HG02610 (cell line): Measurements from ENCODE around the gene UTP25.
A peak's percentile ranks its signal among the peaks of the same experiment; 100 is the strongest.

Experiments used
- ATAC-seq: cut with Tn5 transposase; IDR thresholded peaks from one replicate; pipeline ENCODE4 v1.9.1; 2021; ENCODE audit warnings: mild to moderate bottlenecking, moderate library complexity; ENCODE audit not compliant: unreplicated experiment

UTP25 gene

DNA sequence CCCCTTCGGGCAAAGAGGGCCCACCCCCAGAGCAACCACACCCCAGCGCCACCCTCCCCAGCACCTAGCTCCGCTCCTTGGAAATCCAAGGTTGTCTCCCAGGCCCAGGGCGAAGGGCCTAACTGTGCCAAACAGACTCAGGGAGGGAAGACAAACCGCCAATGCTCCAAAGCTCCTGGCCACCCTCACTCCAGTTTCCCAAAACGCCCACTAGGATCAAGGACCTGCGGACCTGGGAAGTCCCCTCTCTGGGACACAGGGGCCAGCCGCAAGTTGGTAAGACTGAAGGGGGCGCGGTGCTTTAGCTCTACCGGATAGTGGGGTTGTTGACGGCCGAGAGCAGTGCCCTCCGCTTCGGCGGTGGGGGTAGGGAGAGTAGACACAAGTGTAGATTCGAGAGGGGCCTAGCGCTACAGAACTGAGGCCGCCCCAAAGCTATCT is 22.4 kb upstream of the UTP25 start:
- ATAC-seq = no peak

DNA sequence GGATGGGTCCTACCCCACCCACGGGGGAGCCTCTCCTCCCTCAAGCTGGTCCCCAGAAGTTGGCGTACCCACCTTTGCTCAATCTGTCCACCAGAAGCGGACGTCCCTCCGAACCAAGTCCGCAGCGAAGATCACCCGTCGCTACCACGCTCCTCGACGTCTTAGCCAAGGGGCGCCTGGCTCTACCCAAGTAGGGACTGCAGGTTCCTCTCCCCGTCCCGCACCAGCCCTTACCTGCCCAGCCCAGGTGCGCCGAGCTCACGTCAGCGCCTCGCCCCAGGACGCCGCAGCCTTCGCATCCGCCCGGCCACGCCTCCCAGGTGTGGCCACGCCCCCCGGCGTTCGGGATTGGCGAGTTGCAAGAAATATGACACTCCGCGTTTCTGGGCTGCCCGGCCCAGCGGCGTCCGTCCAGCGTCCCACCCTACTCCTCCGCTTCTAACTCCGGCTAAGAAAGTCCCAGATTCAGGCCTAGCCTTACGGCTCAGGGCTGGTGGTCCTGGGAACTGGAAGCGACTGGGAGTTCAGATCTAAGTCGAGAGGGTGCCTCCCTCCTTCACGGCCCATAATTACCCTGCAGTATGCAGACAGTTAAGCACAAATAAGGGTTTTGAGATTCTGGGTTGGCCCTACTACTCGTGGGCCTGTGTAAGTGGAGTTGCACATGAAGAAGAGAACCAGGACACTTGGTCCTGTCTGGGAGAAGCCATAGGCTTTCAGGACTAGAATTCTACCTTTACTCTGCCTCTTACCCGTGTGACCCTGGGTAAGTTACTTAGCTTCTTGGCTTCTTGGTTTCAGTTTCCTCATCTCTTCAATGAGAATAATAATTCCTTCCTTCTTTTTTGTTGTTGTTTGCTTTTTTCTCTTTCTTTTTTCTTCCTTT is 21.7 kb upstream of the UTP25 start, which contains the start of gene IRF6:
TSS of gene IRF6 (minus strand) at position 268 of the 886 bp plus-strand sequence. CDS start 4,729 bp downstream, outside the sequence.
- peak; percentile 86 for ATAC-seq

DNA sequence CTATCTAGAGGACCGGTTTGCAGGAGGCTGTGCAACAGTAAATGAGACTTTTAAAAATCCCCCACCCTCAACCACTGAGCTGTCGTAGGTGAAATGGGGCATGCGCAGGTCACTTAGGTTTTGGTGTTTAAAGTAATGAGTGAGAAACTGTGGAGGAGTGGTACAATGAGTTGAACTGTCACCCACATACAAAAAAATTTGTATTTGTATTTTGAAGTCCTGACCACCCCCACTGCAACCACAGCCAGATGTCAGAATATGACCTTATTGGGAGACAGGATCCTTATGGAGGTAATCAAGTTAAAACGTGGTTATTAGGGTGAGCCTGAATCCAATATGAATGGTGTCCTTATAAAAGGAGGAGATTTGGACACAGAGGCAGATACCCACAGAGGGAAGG is 20.3 kb upstream of the UTP25 start:
- no peak for ATAC-seq

DNA sequence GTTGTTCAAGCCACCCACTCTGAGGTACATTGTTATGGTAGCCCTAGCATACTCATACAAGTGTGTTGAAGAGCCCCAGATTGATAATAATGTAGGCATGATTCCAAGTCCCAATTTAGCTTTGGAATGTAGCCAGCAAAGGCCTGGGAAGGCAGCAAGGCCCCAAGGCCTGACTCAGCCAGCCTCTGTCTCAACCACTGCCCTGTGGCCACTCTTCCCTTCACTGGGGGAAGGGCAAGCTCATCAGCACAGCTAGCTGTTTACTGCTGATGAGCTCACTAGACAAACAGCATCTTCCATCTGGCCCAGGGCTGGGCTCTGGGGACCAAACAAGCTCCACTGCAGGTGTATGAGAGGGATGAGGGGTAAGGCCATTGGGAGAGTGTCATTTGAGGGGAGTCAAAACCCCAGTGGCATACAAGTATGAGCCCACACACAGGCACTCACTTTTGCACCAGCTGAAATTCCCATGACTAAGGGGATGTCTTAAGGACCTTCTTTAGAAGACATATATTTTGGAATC is 19.7 kb upstream of the UTP25 start:
- no peak for ATAC-seq

DNA sequence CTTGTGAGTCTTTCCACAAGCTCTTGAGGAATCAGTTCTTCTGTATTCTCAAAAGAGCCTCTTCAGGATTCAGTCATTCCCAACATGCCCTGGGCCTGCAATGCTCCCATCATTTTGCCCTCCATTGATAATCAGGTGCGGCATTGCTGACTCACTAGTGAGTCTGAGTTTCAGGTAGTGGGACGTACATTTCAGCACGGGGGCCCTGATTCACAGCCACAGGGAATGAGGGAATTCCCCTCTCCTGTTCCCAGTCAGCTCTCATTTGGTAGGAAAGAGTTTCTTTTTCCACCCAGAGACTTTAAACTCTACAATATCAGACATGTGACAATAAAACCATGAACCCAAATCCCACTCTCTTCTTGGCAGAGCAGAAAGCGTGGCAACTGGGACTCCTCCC is 18.2 kb upstream of the UTP25 start:
- ATAC-seq = no peak

DNA sequence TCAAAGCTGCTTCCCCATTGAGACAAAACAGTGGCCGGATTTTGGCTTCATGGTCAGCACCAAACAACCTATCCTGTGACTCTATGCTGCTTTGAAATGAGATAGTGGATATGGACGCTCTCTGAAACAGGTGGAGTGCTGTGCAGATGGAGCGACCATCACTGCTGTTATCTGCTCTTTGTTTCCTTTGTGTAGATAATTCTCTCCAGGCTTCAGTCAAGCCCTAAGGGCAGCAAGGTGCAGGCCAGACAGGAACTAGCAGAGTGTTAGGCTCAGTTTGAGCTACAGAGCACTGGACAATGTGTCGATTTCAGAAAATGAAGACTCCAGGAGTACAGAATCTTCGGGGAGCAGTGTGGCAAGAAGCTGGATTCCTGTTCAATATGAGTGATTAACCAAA is 17.0 kb upstream of the UTP25 start:
- no peak for ATAC-seq

DNA sequence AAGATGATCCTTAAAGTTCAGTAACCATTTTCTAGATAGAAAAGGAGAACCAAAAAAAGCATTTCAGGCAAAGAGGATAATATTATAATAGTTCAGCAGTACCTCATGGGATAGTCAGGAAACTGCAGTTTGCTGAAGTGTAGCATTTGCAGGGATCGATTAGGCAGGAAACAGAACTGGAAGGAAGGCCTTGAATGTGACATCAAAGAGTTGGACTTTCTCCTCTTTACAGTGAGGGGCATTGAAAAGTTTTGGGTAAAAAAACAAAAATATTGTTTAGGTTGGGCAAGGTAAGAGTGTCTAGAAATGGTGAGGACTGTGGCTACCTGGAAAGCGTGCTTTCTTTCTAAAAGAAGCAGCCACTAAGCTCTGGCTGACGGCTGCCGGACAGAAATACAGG is 13.9 kb upstream of the UTP25 start:
- no peak for ATAC-seq

DNA sequence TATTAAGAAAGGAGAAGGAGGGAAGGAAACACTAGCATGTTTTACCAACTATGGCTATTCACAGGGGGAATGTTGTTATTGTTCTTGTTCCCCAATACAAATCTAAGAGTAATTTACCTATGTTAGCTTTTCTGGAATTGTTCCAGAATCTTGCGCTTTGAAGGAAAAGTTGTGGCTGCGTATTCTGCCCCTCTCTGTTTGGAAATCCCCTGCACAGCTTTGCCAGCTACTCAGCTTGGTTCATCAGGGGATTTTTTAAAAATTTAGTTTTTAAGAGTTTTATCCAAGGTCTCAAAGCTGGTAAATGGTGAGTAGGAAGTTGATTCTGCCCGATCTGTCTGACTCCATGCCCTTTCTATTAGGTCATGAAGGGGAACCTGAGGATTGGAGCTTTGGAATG is 12.3 kb upstream of the UTP25 start:
- ATAC-seq = no peak

DNA sequence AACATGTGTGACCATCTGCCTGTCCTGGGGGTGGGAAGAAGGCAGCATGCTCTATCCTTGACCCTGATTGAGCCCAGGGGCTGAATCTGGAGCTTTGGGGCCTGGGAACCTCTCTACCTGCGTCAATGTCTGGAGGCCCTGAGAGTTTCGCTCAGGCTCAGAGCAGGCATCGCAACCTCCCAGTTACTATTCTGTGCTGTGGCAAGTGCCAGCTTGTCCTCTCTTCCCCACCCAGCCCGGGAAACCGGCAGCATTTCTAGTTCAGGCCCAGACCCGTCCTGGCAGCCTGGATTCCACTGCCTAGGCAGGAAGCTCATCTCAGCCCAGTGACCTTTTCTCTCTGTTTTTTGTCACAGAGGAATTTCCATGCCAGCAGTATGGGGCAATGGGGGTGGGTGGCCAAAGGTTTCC is 11.8 kb upstream of the UTP25 start:
- ATAC-seq = no peak

DNA sequence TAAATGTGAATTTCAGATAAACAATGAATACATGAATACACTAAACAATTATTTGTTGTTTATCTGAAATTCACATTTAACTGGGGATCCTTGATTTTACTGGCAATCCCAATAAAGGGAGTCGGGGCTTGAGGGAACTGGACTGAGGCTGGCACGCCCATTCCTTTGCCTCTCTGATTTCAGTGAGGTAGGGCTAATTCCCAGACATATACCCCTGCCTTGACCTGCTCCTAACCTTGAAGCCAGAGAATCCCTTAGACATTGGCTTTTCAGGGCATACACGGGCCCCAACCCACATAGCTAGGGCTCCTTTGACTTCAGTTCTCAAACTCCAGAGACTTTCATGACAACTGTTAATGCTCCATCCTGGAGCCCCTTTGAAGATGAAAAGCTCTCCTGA is 10.8 kb upstream of the UTP25 start:
- ATAC-seq = no peak

DNA sequence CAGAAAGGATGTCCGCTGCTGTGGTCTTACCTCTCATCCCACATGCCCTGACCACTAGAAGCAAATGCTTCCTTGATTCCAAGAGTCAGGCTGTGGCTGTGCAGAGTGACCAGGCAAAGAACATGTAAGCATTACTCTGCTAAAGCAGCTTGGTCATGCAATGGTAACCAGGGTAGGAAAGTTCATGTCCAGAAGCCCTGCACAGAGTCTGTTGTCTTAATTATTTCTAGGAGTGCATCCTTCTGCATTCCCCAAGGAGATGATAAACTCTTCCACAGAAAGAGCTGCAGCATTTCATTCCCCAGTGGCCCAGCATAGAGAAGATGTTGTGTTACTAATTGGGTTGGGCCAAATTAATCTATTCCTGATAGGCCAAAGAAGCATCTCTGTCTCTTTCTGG is 10.1 kb upstream of the UTP25 start:
- ATAC-seq = no peak

DNA sequence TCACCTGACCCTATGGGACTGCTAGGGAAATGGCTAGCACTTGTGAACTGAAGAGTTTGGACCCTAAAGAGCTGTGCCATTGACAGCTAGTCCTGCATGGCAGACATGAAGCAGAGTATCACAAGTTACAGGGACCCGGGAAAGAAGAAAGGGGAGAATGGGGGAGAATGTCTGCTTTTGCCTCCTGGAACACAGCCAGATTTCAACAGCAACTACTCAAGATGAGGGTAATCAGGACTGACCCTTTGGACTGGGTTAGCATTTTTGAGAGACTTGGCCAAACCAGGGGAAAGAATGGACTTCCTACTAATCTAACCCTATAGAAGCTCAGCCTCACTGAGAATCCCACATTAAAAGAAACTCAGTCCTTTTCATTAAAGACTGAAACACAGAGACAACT is 8.7 kb upstream of the UTP25 start:
- ATAC-seq = no peak

DNA sequence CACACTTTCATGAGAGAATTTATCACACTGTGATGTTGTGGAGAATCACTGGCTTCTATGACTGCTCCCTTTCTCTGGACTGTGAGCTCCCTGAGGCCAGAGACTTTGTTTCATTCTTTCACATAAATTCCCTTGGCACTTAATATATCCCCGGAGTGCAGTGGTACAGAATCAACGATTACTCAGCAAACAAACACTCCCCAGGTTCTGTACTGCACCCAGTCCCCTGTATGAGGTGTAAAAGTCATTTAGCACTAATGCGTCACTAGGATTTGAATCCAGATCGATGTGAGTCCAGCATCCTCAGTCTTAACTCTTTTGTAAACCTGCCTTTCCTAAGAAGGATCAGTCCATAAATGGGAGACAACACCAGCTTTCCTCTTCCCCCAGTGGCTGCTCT is 6.8 kb upstream of the UTP25 start:
- ATAC-seq = no peak

DNA sequence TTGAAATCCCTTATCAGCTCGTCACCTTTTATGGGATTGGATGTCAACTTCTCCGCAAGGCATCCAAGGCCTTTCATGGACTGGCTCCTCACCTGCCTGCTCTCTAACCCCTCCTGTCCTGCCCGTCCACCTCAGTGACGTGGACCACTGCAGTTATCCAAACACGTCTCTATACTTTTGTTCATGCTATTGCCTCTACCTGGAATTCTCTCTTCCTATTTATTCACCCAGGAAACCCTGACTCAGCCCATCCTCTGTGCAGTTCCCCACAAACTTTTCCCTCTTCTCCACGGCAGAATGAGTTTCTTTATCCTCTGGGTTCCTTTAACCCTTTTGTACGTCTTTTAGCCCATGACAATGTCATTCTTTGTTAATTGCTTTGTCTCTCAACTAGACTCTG is 5.1 kb upstream of the UTP25 start:
- ATAC-seq = no peak

DNA sequence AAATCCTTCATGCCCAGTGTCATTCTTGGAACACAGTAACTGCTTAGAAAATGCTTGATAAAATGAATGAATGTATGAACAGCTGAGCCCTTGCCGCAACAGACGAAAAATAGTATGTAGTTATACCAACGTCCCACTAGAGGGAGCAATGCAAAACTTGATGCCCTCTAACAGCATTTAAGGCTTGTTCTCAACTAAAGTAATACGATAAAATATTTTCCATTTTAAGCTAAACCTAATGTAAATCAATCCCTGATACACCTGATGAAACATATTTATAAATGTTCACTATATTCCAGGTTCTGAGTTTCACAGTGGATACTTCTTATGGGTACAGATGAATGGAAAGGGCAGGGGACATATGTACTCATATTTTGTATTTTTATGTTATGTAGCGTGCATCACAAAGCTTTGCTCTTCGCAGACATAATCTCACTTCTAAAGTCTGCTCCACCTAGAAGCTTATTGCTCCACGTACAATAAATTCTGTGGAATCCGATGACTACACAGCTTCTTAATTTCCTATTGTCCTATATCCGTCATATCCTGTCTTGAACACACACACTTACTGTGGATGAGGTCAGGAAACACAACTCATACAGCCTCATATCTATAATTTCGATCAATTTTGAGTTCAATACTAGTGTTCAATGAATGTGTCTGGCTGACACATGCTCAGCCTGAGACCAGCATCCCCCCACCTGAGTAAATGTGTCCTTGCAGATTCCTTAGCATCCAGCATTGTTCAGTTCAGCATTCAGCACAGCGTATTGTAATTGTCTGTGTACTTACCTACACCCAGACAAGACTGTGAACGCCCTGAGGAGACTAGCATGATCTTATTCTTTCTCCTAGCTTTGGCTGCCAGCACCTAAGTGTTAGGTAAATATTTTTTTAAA is 4.4 kb upstream of the UTP25 start:
- ATAC-seq = peak; percentile 38

DNA sequence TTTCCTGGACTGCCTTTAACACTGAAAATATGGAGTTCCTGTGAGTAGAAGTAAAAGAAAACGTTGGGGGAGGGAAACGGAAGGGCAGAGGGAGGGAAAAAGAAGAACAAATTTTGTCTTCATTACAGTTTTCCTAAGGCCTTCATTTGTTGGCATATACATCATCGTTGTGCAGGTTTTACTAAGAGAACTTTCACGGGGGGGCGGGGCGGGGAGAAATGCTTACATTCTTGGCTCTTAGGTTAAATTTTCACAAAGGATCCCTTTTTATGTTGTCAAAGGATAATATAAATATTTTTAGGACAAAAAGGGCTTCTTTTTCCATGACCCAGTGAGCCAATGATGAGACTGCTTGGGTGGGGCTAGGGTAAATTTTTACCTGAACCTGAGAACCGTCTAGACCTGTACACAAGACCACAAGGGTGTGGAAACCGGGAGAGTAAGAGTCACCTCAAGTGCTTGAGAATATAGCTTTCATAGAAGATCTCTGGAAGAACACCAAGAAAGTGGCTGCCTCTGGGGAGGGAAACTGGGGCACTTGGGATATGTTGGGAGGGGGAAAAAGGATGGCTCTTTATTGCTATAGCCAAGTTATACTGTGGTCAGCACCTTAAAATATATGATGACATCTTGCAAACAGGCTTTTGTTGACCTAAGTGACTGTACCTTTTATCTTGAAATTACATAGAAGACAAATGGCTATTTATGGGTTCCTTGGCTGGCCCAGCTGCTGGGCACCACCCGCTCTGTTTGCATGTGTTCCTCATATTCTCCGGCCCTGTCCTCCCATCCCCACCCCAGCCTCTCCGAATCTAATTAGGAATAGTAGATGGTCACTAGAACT is 2.0 kb upstream of the UTP25 start:
- no peak for ATAC-seq

DNA sequence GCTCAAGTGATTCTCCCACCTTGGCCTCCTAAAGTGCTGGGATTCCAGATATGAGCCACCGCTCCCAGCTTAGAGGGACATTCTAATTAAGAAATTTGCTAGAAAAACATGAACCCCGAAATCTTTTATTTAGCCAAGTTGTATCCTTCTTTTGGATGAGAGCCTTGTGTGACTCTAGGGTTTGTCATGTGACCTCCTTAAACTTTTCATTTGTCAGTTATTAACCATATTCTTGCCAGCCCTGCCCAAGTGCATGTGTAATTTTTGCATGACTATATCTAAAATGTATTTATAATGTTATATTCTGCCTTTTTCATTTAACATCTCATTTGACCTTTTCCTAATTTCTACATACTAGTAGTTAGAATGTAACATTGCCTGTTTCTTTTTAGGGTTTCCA is 1.9 kb downstream of the UTP25 start:
- ATAC-seq = no peak

DNA sequence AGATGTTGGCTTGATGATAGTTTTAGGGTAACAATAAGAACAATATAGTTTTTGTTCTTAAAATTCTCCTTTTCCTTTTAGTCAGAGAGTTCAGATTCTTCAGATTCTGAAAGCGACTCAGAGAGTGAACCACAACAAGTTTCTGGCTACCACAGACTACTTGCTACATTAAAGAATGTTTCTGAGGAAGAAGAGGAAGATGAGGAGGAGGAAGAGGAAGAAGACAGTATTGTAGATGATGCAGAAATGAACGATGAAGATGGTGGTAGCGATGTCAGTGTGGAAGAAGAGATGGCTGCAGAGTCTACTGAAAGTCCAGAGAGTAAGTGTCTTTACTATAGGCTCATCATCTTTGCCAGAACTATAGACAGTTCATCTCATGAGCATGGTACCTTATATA is 3.0 kb downstream of the UTP25 start:
- ATAC-seq = no peak

DNA sequence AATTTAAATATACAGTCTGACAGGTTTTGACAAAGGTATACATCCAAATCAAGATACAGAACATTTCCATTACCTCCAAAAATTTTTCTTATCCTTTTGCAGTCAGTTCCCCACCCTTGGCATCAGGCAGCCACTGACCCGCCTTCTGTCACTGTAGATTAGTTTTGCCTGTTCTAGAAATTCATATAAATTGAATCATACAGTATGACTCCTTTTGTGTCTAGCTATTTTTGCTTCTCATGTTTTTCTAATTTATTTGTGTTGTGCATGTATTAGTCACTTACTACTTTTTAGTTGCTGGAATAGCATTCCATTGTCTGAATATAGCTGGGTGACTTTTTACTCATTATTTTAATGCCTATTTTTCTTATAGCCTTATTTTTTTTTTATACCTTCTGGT is 3.8 kb downstream of the UTP25 start:
- ATAC-seq = no peak

DNA sequence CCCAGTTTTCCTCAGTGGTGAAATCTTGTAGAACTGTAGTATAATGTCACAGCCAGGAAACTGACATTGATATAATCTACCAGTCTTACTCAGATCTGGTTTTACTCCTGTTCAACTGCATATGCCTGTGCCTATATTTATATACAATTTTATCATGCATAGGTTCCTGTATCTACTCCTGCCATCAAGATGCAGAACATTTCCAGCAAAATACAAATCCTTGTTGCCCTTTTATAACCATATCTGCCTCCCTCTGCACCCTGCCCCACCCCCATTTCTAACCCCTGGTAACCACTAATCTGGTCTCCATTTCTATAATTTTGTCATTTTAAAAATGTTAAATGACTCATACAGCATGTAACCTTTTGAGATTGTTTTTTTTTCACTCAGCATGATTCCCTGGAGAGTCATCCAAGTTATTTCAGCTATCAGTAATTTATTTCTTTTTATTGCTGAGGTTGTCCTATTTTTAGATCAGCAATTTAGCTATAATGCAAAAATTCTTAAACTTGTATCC is 8.1 kb downstream of the UTP25 start:
- ATAC-seq = no peak
